Ecto neural progenitor cell (in vitro differentiated cells): Measurements from ENCODE around the gene FGF23.
"Not testable (repeated sequence)": the region's sequence is repeated elsewhere in the genome, so short reads cannot be mapped to it uniquely, and the experiment has no call there.

ENCODE experiments used
- DNase-seq: peaks from one replicate; pipeline ENCODE4 v3.0.0-alpha.2; 2018; ENCODE audit warnings: low spot score

Gene FGF23

DNA sequence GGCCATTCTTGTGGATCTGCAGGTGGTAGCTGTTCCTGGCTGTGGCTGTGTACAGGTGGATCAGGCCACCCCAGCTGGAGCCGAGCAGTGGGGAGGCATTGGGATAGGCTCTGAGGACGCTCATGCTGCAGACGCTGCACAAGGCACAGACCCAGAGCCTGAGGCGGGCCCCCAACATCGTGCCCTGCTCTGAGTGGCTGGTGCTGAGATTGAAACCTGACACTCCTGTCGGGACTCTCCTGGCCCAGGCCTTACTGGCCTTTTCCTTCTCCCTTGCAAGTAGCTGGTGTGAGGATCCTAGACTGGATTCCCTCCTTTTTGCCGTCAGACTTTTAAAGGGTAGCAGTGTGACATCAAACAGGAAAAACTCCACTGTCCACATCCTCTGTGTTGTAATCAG lies at the start of gene FGF23:
FGF23 (minus strand) TSS at position 308 of the 400 bp plus-strand sequence; CDS start at position 178, 130 bp downstream.
- DNase-seq = peak; percentile 91

DNA sequence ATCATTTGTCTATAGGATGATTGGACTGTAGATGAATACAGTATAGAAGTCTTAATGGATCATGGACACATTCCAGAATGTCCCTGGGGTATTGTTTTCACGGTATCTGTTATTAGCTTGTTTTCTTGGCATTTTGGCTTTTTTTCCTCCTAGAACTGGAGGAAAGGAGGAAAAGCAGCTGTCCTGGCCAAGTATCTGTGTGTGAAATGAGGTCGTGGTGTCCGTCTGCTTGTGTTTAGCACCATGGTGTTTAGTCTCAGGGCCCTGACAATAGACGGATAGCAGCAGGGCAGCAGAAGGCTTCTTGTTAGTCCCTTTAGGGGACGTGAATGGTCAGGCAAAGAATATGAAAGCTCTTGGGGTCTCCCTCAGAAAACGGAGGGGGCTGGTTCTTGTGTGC lies 44.9 kb upstream of the FGF23 start:
- no peak for DNase-seq

DNA sequence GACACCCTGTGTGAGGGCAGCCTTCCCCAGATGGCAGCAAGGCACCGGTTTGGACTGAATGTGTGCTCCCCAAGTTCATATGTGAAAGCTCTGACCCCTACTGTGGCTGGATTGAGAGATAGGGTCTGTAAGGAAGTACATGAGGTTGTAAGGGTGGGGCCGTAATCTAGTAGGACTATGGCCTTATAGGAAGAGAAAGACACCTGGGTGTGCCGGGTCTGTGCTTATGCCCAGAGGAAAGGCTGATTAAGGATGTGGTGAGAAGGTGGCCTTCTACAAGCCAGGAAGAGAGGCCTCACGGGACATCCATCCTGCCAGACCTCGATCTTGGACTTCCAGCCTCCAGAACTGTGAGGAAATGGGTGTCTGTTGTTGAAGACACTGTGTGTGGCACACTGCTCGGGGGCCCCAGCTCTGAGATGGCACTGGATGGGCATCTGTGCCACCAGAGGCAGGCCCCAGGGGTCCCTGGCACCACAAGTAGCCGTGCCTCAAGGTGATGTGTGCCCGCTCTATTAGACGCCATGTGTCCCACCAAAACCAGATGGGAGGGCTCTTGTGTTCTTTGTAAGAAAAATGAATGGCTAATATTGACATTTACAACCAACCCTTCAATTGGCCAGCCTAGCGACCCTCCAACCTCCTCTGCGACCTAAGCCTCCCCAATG lies 44.1 kb upstream of the FGF23 start:
- no peak for DNase-seq

DNA sequence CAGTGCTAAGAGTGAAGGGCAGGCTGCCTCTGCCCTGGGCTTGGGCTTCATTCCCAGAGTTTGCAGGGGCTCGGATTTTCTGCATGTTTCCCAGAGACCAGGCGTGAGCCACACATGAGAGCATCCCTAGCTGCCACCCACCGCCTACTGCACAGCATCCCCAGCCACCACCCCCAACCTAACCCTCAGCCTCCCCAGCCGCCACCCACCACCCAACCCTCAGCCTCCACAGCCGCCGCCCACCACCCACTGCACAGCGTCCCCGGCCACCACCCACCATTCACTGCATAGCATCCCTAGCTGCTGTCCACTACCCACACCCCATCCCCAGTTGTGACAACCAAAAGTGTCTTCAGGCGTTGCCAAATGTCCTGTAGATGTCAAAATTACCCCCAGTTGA lies 43.5 kb upstream of the FGF23 start:
- no peak for DNase-seq

DNA sequence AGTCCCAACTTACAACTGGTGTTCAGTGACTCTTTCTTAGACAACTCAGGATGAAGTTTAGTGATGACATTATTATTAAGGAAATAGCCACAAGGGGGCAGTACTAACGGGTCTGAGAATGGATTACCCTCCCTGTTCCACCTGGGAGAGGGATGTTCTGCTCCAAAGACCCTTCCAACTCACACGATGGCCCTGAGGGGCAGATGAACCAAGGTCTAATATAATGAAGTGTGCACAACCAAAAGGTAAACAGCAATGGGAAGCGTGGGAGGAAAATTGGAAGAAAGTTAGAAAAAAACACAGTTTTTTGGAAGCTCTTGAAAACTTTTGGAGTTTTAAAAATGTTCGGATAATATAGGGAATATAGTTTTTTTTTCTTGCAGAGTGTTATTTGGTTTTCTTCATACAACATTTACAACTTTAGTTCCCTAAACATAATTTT lies 42.1 kb upstream of the FGF23 start:
- DNase-seq = no peak

DNA sequence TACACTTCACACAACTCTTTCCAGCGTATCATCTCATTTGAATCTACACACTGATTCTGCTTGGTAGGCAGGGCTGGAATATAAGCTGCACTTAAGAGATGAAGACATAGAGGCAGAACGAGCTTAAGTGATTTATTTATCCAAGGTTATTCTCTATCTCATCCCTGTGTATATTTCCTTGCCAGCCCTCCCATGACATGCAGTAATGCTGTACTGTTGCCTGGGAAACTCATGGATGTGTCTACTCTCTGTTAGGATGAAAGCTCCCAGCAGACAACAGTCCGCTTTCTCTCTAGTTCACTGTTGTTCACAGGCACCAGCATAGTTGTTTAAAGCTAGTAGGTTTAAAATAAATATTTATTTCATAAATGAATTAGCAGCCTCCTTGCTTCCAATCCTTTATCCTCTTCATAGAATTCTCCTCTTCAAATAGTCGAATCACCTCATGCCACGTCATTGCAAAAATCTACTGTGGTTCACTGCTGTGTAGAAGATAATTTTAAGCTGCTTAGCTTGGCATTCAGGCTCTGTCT lies 40.7 kb upstream of the FGF23 start:
- no peak for DNase-seq

DNA sequence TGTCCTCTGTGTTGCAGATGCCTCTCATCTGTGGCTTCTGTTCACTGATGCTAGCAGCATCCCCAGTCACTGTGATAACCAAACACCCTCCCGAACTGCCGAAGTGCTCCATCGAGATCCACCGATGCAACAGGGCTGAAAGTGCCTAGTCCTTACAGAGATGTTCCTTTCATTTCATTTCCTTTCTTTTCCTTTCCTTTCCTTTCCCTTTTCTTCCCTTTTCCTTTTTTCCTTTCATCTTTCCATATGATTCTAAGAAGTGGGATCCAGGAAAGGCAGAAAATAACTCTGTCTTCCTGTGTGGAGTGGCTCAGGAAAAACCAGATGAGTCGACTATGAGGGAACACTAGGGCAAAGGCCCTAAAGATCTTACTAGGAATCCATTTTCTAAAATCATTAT lies 39.4 kb upstream of the FGF23 start:
- no peak for DNase-seq

DNA sequence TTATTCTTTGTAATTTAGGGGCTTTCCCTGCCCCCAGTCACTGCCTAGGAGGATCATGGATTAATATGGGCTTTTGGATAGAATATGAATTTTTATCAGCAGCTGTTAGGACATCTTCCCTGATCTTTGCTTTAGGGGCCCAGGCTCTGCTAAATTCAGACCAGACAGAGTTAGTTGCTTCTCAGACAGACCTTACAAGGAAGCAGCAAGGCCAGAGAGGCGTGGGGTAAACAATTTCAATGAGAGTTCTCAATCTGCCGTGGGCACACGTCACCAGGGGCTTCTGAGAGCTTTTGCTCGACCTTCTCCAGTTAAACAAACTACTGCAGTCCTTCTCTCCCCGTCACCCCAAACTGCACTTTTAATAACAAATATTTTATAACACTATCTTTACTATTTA lies 38.4 kb upstream of the FGF23 start:
- no peak for DNase-seq

DNA sequence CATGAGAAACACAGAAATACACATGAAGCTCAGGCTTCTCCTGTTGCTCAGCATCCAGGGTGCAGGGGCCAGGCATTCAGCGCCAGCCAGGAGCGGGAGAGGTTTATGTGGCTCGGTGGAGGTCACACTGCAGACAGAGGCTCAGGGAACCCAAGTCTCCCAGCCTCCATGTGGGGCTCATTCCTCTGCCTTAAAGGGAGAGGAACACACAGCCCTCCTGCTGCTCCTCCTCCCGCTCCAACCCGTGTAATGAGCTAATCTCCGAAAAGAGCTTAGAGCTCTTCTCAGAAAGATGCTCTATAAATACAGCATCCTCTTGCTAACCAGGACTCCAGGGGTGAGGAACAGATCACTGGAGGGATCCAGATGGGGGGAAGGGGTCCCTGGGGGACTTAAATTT lies 37.9 kb upstream of the FGF23 start:
- DNase-seq = peak; percentile 79

DNA sequence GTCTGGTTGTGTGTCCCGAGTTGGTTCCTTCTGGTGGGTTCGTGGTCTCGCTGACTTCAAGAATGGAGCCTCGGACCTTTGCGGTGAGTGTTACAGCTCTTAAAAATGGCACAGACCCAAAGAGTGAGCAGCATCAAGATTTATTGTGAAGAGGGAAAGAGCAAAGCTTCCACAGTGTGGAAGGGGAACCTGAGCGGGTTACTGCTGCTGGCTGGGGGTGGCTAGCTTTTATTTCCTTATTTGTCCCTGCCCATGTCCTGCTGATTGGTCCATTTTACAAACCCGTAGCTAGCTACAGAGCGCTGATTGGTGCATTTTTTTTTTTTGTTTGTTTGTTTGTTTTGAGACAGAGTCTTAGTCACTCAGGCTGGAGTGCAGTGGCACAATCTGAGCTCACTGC lies 36.8 kb upstream of the FGF23 start:
- DNase-seq = no peak

DNA sequence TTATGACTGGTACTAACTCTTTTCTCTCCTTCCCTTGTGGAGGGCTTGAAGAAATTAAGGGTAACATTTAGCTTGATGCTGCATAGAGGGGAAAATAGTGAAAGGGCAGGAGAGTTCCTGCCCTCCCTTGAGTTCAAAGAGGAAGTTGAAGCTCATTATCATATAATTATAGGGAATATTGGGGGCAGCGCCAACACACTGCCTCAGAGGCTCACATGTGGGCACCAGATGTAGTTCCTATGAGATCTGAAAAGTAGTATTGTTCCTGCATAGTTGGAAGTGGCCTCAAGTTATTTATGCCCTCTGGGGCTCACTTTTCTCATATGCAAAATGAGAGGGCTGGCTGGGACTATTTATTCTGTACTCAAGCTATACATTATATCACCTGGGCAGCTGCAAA lies 33.0 kb upstream of the FGF23 start:
- DNase-seq = no peak

DNA sequence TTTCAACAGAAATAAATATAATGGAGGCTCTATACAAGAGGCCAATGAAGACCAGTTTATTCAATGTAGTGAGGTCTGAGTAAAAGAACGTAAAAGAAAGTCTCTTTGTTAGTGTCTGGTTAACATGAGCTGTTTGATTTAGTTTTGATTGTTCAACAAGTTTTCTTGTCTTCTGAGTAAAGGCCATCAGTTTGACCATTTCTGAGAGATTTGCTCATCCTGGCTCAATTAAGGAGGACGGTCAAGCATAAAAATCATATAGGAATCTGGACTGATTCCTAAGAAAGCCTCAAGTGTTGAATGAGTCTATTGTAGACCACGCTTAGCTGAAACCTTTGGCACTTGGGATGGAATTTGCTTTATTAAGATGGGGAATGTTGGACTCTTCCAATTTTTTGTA lies 32.5 kb upstream of the FGF23 start:
- DNase-seq = no peak

DNA sequence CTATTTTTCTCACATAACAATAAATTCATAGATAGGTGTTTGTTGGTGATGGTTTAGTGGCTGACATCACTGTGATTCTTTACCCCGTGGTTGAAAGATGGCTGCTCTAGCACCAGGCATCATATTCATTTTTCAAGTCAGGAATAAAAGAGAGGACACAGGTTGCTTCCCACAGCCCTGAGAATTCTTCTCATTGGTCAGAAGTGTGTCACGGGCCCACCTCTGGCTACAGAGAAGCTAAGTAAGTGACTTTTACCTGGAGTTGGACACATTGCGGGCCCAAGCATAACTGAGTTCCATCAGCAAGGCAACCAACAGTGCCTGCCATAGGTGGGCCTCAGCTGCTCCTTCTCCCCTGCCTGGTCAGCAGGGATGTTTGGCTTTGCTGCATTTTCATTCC lies 27.6 kb upstream of the FGF23 start:
- DNase-seq = no peak

DNA sequence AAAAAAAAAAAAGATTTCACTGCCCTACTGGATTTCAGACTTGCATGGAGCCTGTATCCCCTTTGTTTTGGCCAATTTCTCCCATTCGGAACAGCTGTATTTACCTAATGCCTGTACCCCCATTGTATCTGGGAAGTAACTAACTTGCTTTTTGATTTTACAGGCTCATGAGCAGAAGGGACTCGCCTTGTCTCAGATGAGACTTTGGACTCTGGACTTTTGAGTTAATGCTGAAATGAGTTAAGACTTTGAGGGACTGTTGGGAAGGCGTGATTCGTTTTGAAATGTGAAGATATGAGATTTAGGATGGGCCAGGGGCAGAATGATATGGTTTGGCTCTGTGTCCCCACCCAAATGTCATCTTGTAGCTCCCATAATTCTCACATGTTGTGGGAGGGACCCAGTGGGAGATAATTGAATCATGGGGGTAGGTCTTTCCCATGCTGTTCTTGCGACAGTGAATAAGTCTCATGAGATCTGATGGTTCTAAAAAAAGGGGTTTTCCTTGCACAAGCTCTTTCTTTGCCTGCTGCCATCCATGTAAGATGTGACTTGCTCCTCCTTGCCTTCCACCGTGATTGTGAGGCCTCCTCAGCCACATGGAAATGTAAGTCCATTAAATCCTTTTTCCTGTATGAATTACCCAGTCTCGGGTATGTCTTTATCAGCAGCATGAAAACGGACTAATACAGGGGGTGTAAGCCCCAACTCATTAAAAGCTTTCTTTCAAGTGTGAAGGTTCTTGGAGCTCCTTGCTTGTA lies 25.5 kb upstream of the FGF23 start:
- DNase-seq = not testable (repeated sequence)

DNA sequence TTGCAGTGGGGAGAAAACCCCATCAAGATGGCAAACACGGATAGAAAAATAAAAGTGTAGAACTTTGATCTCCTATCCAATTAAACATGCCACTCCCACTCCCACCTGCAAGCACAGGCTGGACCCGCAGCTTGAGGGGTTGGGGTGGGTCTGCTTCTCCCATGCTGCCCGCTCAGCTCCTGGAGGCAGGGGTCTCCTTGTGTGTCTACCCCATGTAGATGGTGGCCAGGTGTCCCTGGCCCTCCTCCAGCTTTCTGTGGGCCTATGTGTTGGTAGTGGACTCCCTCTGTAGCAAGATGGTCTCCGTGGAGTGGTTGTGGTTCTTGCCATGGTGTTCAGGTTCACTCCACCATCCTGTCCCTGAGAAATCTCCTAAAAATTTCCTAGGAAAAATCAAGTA lies 23.5 kb upstream of the FGF23 start:
- DNase-seq = no peak

DNA sequence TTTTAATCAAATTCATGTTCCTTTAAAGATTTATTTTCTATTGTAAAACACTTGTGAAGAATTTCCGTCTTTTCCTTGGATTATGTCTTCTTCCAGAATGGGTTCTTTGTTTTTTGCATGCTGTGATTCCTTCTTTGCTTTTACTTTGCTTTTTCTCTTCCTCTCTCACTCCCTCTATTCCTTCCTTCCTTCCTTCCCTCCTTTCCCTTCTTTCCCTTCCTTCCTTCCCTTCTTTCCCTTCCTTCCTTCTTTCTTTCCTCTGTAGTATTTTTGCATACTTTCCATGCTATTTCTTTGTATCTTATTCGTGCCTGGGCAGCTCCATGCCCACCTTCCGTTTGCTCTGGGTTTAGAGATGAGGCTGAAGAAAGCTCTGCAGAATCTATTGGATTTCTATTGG lies 21.6 kb upstream of the FGF23 start:
- DNase-seq = no peak

DNA sequence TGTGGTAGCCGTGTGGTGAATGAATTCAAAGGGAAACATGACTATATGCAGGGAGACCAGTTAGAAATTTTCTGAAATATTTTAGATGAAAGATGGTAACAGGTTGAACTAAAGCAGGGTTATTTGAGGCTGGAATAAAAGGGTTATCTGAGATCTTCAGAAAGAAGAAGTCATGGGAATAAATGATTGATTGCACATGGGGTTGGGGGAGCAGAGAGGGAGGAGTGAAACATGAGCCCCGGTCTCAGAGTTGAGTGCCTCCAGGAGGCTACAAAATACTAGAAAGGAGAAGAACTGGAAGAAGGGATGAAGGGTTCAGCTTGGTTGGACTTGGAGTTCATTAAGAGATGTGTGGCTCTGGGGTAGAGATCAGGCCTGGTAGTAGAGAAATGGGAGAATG lies 16.3 kb upstream of the FGF23 start:
- DNase-seq = no peak

DNA sequence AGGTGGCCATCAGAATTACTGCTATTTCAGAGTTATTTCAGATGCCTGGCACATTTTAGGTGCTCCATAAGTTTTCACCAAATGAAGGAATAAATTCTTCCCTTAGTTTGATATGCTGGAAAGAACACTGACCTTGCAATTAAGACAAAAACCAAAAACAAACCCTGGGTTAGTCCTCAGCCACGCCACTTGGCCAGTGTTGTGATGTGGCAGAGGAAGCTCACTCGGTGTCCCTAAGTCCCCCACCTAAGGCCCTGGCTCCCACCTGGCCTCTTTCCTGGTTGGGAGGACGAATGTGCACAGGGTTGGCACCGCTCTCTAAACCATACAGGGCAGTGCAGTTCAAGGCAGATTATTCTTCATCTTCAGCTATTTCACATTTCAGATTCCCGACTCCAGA lies 13.7 kb upstream of the FGF23 start:
- DNase-seq = no peak

DNA sequence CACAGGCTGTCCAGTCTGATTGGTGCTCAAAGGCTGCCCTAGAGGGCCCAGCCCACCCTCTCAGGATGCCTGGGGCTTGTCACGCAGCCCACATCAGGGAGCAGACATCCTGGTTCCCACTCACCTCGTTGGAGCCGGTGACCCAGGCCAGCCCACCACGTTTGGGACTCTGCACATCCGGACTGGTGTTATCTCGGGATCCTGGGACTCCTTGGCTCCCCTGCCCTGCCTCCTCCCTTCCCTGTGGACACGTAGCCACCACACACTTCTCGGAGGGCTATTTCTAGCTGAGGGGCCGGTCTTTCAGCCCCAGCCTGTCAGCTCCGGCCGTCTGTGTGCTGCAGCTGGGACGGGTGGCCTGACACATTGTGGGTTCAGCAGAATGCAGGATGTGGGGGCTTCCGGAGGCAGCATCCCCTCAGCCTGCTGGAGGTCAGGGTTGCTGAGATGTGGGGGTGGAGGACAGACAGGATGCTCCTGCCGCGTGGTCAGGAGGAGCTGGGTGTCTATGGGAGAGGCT lies 12.8 kb upstream of the FGF23 start:
- DNase-seq = no peak

DNA sequence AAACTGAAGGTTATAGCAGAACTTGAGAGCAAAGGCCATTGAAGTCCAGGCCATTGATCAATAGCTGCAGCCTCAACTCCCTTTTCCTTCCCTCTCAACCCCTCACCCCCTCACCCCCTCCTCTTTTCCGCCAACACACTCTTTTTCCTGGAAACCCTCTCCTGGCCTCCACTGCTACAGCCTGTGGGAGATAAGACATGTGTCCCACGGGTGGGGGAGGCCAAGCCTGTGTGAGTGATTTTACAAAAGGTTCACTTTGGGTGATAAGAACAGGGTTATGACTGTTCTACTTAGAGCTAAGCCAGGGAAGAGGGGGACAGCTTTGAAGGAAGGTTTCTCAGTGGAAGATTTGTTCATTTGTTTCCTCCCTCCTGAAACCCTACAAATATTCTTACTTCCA lies 9.2 kb upstream of the FGF23 start:
- DNase-seq = peak; percentile 20

DNA sequence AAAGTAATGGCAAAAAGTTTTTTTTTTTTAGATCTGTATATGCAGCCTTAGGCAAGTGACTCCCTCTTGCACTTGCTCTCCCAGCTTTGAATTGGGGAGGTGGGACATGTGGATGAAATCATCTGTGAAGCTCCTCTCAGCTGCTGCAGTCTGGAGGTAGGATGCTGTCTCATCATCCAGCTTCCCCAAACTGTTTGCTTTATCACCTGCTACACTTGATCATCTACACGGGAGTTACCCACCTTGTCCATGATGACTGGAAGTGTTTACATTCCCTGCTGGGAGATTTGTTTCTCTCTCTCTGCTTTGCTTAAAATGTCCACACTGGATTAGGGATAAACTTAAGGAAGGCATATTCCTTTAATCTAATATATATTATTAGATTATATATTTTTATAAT lies 8.5 kb upstream of the FGF23 start:
- peak; percentile 34 for DNase-seq

DNA sequence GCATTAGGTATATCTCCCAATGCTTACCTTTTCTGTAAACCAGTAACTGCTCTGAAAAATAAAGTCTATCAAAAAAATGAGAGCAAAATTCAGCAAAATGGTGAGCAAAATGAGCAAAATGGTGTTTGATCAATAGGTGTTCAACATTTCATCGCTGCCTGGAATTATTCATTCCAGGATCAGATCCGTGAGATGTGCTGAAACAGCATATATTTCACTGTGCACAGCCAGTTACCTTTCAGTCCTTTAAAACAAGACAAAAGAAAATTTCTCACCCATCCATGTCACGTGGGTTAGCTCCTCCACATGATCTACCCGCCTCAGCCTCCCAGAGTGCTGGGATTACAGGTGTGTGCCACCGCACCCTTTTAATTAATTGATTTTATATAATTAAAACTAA lies 8.1 kb upstream of the FGF23 start:
- peak; percentile 7 for DNase-seq

DNA sequence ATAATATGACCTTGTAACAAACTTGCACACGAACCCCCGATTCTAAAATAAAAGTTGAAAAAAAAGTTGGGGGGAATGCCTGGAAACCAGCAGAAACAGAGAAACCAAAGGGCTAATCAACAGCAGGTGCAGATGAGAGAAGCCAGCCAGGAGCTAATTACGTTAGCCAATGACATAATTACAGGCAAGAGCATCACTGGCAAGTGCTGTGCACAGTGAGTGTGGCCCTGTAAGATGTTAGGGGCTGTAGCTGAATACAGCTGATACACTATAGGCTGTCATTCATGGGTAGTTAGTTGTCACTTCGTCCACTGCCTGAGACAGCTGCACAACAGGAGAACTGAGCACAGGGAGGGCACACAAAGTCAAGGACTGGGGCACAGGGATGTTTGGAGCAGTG lies 7.3 kb upstream of the FGF23 start:
- DNase-seq = no peak
